H1 (cell line): ENCODE data around the gene TOR1AIP1. TPM values are rescaled to one million over a fixed set of nuclear protein-coding genes. Genes with fewer than 3 reads are reported as not detected.

Source experiments
- BCL11A ChIP-seq, 2 experiments: IDR thresholded peaks; one replicate each; pipeline ENCODE4 v1.6.1; 2011; ENCODE audit warnings: low read depth in 2 of 2, low read length in 2 of 2, mild to moderate bottlenecking in 2 of 2
- CEBPB ChIP-seq: IDR thresholded peaks from 2 replicates; pipeline ENCODE4 v1.6.1; 2012; ENCODE audit warnings: low read depth, low read length
- CREB1 ChIP-seq: IDR thresholded peaks from 2 replicates; pipeline ENCODE4 v1.6.1; 2012; ENCODE audit warnings: inconsistent platforms
- CTCF ChIP-seq, 3 experiments: IDR thresholded peaks; 1 replicate in 2 of 3; 2 replicates in 1 of 3; pipeline versions ENCODE4 v1.5.1 to v1.6.1; 2011; ENCODE audit warnings: low read length in 3 of 3, mild to moderate bottlenecking in 3 of 3, inconsistent platforms in 2 of 3, low read depth in 1 of 3, moderate library complexity in 1 of 3; ENCODE audit not compliant: insufficient read depth in 1 of 3; ENCODE audit errors: control extremely low read depth in 1 of 3
- EGR1 ChIP-seq: IDR thresholded peaks from 2 replicates; pipeline ENCODE4 v1.6.1; 2011; ENCODE audit warnings: low read depth, low read length, borderline replicate concordance
- POLR2A ChIP-seq, 2 experiments: IDR thresholded peaks; 1 replicate in 1 of 2; 2 replicates in 1 of 2; pipeline ENCODE4 v1.6.1; 2011; ENCODE audit warnings: low read depth in 2 of 2, low read length in 2 of 2, mild to moderate bottlenecking in 2 of 2; ENCODE audit errors: control extremely low read depth in 1 of 2
- USF2 ChIP-seq: IDR thresholded peaks from 2 replicates; pipeline ENCODE4 v1.6.1; 2011; ENCODE audit warnings: low read length, improper control_type of control experiment
- polyA plus RNA-seq, 7 experiments: library from polyadenylated mRNA; depleted of rRNA in 3 of 7; stranded (reverse) in 5 of 7; unstranded in 2 of 7; fragments of >200 nt in 5 of 7; fragments of 200-250 nt in 2 of 7; gene quantifications; 1 replicate in 5 of 7; 2 replicates in 1 of 7; 4 replicates in 1 of 7; pipeline versions ENCODE4 v1.2.1 to v1.2.3, GENCODE V29; 2011 to 2013; ENCODE audit warnings: missing spikeins in 2 of 7, mixed read lengths in 2 of 7
- total RNA-seq: library from RNA; stranded (reverse); fragmentation: NEBNext Ultra II Directional; extraction: Animal tissue kit (Norgen Biotek cat#: 25700); gene quantifications from 2 replicates; pipeline ENCODE4 v1.2.1, GENCODE V29; 2021

TOR1AIP1 gene
- total and polyA plus RNA-seq, 2 of the 8 experiments (the other 6 are each of a cell fraction or from before 2014, with no cell fraction given) = 5.7 to 22.8 TPM

- TF ChIP-seq USF2 (no peak), POLR2A (IDR thresholded peaks at IDR 0.05; ENCODE audit: control extremely low read depth in 1 of 2, low read depth in 2 of 2, low read length in 2 of 2) (no peak), CREB1 (no peak), CTCF (IDR thresholded peaks at IDR 0.05; ENCODE audit: control extremely low read depth in 1 of 3, insufficient read depth in 1 of 3, low read depth in 1 of 3, low read length in 3 of 3) (no peak), BCL11A (IDR thresholded peaks at IDR 0.05; ENCODE audit: low read depth in 2 of 2, low read length in 2 of 2) (no peak), CEBPB (no peak), EGR1 (no peak)
Measured at GRCh38 chr1:179911812-179912211, 29.7 kb downstream of the TOR1AIP1 start (continued).
